GM12878 (cell line): ENCODE results near the gene ZNF225. TPM values are rescaled to one million over a fixed set of nuclear protein-coding genes. Genes with fewer than 3 reads are reported as not detected.

Experiments used
- ATAC-seq: fragments of 200-7000 bp; cut with Tn5 transposase; 3 replicates; pipeline ENCODE4 v1.9.1; 2020; ENCODE audit warnings: mild to moderate bottlenecking, moderate library complexity
- BruUV-seq: library from RNA; stranded (reverse); fragments of 400-500 nt; replicated peaks from 2 replicates; lab custom pipeline; 2021; lab: Mats Ljungman, UMichigan
- CTCF ChIA-PET: fragments of 300-600 bp; sonication (Branson Sonifier 250); formaldehyde crosslinking; extraction: SDS; loops from one replicate; lab custom pipeline; 2021; ENCODE audit warnings: inconsistent platforms; lab: Yijun Ruan, JAX
- POLR2A ChIA-PET: fragments of 350-600 bp; formaldehyde crosslinking; extraction: SDS; loops from one replicate; lab custom pipeline; 2021; ENCODE audit warnings: inconsistent platforms; lab: Charles Lee
- RAD21 ChIA-PET: fragments of 300-600 bp; sonication (Branson Sonifier 250); formaldehyde crosslinking; loops from one replicate; lab custom pipeline; 2023; ENCODE audit warnings: antibody characterized with exemption; ENCODE audit not compliant: unreplicated experiment; lab: Charles Lee
- SMC1A ChIA-PET: fragments of 300-600 bp; sonication (Branson Sonifier 250); formaldehyde crosslinking; loops from one replicate; lab custom pipeline; 2023; ENCODE audit not compliant: unreplicated experiment, uncharacterized antibody; lab: Charles Lee
- DNase-seq: peaks from one replicate; pipeline ENCODE4 v3.0.0-alpha.2; 2011; ENCODE audit warnings: low read depth, low spot score
- FAIRE-seq: peaks from 3 replicates; lab custom pipeline; 2011; peaks lifted over from hg19 to GRCh38; lab: Jason Lieb, UNC
- H2AFZ ChIP-seq: 2 replicates; pipeline ENCODE4 v1.6.0; 2011; ENCODE audit warnings: low read depth, low read length, control low read depth; ENCODE audit not compliant: control insufficient read depth
- H3K27ac ChIP-seq: 2 replicates; pipeline ENCODE4 v1.5.1; 2011; ENCODE audit warnings: control low read depth; ENCODE audit not compliant: control insufficient read depth, insufficient read depth
- H3K27me3 ChIP-seq, 2 experiments: replicated peaks in 1 of 2; 2 replicates each; pipeline versions ENCODE4 v1.6.0 to v1.6.1; 2011; ENCODE audit warnings: low read length in 1 of 2; ENCODE audit not compliant: control insufficient read depth in 2 of 2, insufficient read depth in 2 of 2
- H3K36me3 ChIP-seq, 2 experiments: 2 replicates each; pipeline ENCODE4 v1.5.1; 2011; ENCODE audit warnings: low read length in 1 of 2; ENCODE audit not compliant: control insufficient read depth in 2 of 2, insufficient read depth in 2 of 2
- H3K4me1 ChIP-seq: 2 replicates; pipeline ENCODE4 v1.6.1; 2011; ENCODE audit warnings: mild to moderate bottlenecking, low read length, moderate library complexity, mixed read lengths; ENCODE audit not compliant: control insufficient read depth, insufficient read depth
- H3K4me2 ChIP-seq: 2 replicates; pipeline ENCODE4 v1.6.0; 2011; ENCODE audit warnings: control low read depth; ENCODE audit not compliant: control insufficient read depth, insufficient read depth
- H3K4me3 ChIP-seq: fragments of 200-600 bp; sonication (generic); 2 replicates; pipeline ENCODE4 v1.5.1; 2016
- H3K79me2 ChIP-seq: 2 replicates; pipeline ENCODE4 v1.6.0; 2011; ENCODE audit warnings: low read length; ENCODE audit not compliant: control insufficient read depth, insufficient read depth
- H3K9ac ChIP-seq: 2 replicates; pipeline ENCODE4 v1.8.0; 2011; ENCODE audit warnings: low read length, control low read depth, mixed read lengths; ENCODE audit not compliant: control insufficient read depth, insufficient read depth
- H3K9me3 ChIP-seq: replicated peaks from 3 replicates; pipeline ENCODE4 v1.5.1; 2011; ENCODE audit warnings: mild to moderate bottlenecking, low read length; ENCODE audit not compliant: control insufficient read depth, insufficient read depth
- H4K20me1 ChIP-seq: 2 replicates; pipeline ENCODE4 v1.6.0; 2011; ENCODE audit not compliant: control insufficient read depth, insufficient read depth
- BACH1 ChIP-seq: fragments of 450-650 bp; IDR thresholded peaks from 2 replicates; pipeline ENCODE4 v1.6.1; 2017; ENCODE audit warnings: mild to moderate bottlenecking, borderline replicate concordance
- CBFB ChIP-seq: IDR thresholded peaks from 2 replicates; pipeline ENCODE4 v1.6.1; 2016; ENCODE audit warnings: antibody characterized with exemption, low read depth
- CREM ChIP-seq: IDR thresholded peaks from 2 replicates; pipeline ENCODE4 v1.6.1; 2014; ENCODE audit warnings: antibody characterized with exemption, low read depth
- GATAD2B ChIP-seq: fragments of 450-650 bp; conservative IDR thresholded peaks from 2 replicates; pipeline ENCODE4 v1.6.1; 2017; ENCODE audit warnings: low read depth, mild to moderate bottlenecking, moderate library complexity
- HCFC1 ChIP-seq: fragments of 150-350 bp; IDR thresholded peaks from 2 replicates; pipeline ENCODE4 v1.6.1; 2014; ENCODE audit warnings: low read length
- IKZF2 ChIP-seq, 2 experiments: fragments of 450-650 bp; IDR thresholded peaks; 2 replicates each; pipeline ENCODE4 v1.6.1; 2017; ENCODE audit warnings: mild to moderate bottlenecking in 2 of 2, moderate library complexity in 2 of 2
- MEF2A ChIP-seq: IDR thresholded peaks from 2 replicates; pipeline ENCODE4 v1.6.1; 2011; ENCODE audit warnings: low read depth, mild to moderate bottlenecking, low read length, moderate library complexity; ENCODE audit not compliant: insufficient read depth
- MYC ChIP-seq: IDR thresholded peaks from 2 replicates; pipeline ENCODE4 v1.6.1; 2011; ENCODE audit warnings: mild to moderate bottlenecking, low read length, moderate library complexity, inconsistent platforms; ENCODE audit not compliant: insufficient read depth, insufficient replicate concordance, insufficient read length, severe bottlenecking
- RUNX3 ChIP-seq: IDR thresholded peaks from 2 replicates; pipeline ENCODE4 v1.6.1; 2012; ENCODE audit warnings: low read length, inconsistent platforms
- SP1 ChIP-seq: IDR thresholded peaks from one replicate; pipeline ENCODE4 v1.6.1; 2011; ENCODE audit warnings: low read depth, low read length
- SUZ12 ChIP-seq: fragments of 200-600 bp; sonication (generic); IDR thresholded peaks from one replicate; pipeline ENCODE4 v1.6.1; 2018; ENCODE audit warnings: antibody characterized with exemption, mild to moderate bottlenecking; ENCODE audit not compliant: unreplicated experiment
- WRNIP1 ChIP-seq: IDR thresholded peaks from 2 replicates; pipeline ENCODE4 v1.6.1; 2011; ENCODE audit warnings: low read depth, low read length, improper control_type of control experiment, borderline replicate concordance
- YY1 ChIP-seq: IDR thresholded peaks from 2 replicates; pipeline ENCODE4 v1.6.1; 2011; ENCODE audit warnings: low read depth, mild to moderate bottlenecking, low read length
- ZBTB11 ChIP-seq: fragments of 450-650 bp; formaldehyde crosslinking; IDR thresholded peaks from 2 replicates; pipeline ENCODE4 v1.5.0; 2022; ENCODE audit warnings: mild to moderate bottlenecking, missing genetic modification characterization
- ZZZ3 ChIP-seq: IDR thresholded peaks from 2 replicates; pipeline ENCODE4 v1.6.1; 2011; ENCODE audit warnings: low read depth; ENCODE audit not compliant: control insufficient read depth, insufficient read length
- WGBS: methylation state at CpG from one replicate; pipeline ENCODE4 v1.1.6; 2016; ENCODE audit warnings: low lambda C conversion rate; ENCODE audit not compliant: insufficient replicate concordance, insufficient coverage; ENCODE audit errors: missing lambda C conversion rate; 5-methylcytosine and 5-hydroxymethylcytosine counted together
- in situ Hi-C: fragments of 300-500 bp; cut with MboI; formaldehyde crosslinking; loops from 9 replicates; pipeline ENCODE4 v1.14.3; 2018; ENCODE audit warnings: mixed read lengths
- intact Hi-C: fragments of 100-400 bp; cut with micrococcal nuclease; formaldehyde crosslinking; loops from one replicate; pipeline ENCODE4 v1.14.2; 2022; ENCODE audit not compliant: unreplicated experiment
- polyA plus RNA-seq, 11 experiments: library from polyadenylated mRNA; depleted of rRNA in 4 of 11; unstranded in 6 of 11; stranded (reverse) in 5 of 11; fragments of >200 nt; fragmentation: Nextera tagmentation in 4 of 11; fragmentation: Illumina TruSeq in 1 of 11; extraction: Ambion mirVana in 4 of 11; extraction: Trizol in 1 of 11; gene quantifications; 1 replicate in 1 of 11; 2 replicates in 10 of 11; pipeline versions ENCODE4 v1.2.1 to v1.2.3, GENCODE V29; 2011 to 2016; ENCODE audit warnings: inconsistent platforms in 2 of 11, missing spikeins in 2 of 11, low read depth in 1 of 11
- total RNA-seq, 4 experiments: library from RNA; depleted of rRNA in 3 of 4; stranded (reverse); fragments of >200 nt in 3 of 4; fragmentation: Illumina TruSeq in 1 of 4; extraction: Trizol in 1 of 4; gene quantifications; 2 replicates each; pipeline versions ENCODE4 v1.2.1 to v1.2.3, GENCODE V29; 2013 to 2021
- TF ChIP-seq, protein P1 (sequence below): IDR thresholded peaks from 2 replicates; pipeline ENCODE4 v1.6.1; 2011; ENCODE audit warnings: borderline replicate concordance, low read depth, mild to moderate bottlenecking, moderate library complexity, mixed read lengths, low read length; ENCODE audit not compliant: insufficient read depth; ENCODE audit errors: extremely low read length

Gene ZNF225
- total and polyA plus RNA-seq, 10 of the 15 experiments (the other 5 are each of a cell fraction or from before 2014, with no cell fraction given), result 1.3 to 4.4 (median 2.6) TPM

DNA sequence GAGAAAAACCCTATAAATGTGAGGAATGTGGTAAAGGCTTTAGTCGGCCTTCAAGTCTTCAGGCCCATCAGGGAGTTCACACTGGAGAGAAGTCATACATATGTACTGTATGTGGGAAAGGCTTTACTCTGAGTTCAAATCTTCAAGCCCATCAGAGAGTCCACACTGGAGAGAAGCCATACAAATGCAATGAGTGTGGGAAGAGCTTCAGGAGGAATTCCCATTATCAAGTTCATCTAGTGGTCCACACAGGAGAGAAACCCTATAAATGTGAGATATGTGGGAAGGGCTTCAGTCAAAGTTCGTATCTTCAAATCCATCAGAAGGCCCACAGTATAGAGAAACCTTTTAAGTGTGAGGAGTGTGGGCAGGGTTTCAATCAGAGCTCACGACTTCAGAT, 63.4 kb downstream of the ZNF225 start:
- TF ChIP-seq MYC (no peak), YY1 (no peak)
- no TSS peak for BruUV-seq
- peaks cover 7 to 39% of the 10 kb centered on the region in 2 experiments for H3K36me3 ChIP-seq
- FAIRE-seq, result no peak
- in situ Hi-C loops (no loop called here), intact Hi-C loops (no loop called here)
- POLR2A ChIA-PET, result no interaction called here
- no peaks in the 10 kb centered on the region for H3K79me2 ChIP-seq
- H4K20me1 ChIP-seq, result no peaks in the 10 kb centered on the region
- CTCF ChIA-PET, result interaction anchor here (1.0 kb wide), 1 partner anchor 12 kb away, joined by 3 read pairs; the partner anchor contains the start of gene ZNF226
- DNase-seq, result no peak
- 100% methylated on average over 3 of the region's 3 CpGs for WGBS
- RAD21 ChIA-PET, result no interaction called here
- SMC1A ChIA-PET, result no interaction called here
- H3K4me3 ChIP-seq, result no peak overlapping the region
- no peaks in the 10 kb centered on the region for H3K4me1 ChIP-seq
- H3K27me3 ChIP-seq, result no peaks in the 10 kb centered on the region
- H3K27ac ChIP-seq, result no peak overlapping the region
- no peak overlapping the region for H3K4me2 ChIP-seq
- no peak overlapping the region for H2AFZ ChIP-seq
- ATAC-seq, result no peak
- H3K9ac ChIP-seq, result no peak overlapping the region
- peaks cover 22% of the 10 kb centered on the region for H3K9me3 ChIP-seq

GRCh38 chr19:44180968-44181367, 67.8 kb downstream of the ZNF225 start:
- no peaks in the 10 kb centered on the region for H3K4me1 ChIP-seq
- RAD21 ChIA-PET, result interaction anchor here (1.0 kb wide), 1 partner anchor 39 kb away, joined by 4 read pairs; no protein-coding TSS in a partner anchor
- POLR2A ChIA-PET, result no interaction called here
- CTCF ChIA-PET, result interaction anchor here (1.3 kb wide), 1 partner anchor 11 kb away, joined by 3 read pairs; no protein-coding TSS in a partner anchor
- peaks cover 13% of the 10 kb centered on the region; the same call in 2 of the 3 replicates for H3K9me3 ChIP-seq
- BruUV-seq, result no TSS peak
- no peak overlapping the region for H3K4me3 ChIP-seq
- SMC1A ChIA-PET, result no interaction called here
- intact Hi-C loops, result no loop called here
- H3K4me2 ChIP-seq, result no peak overlapping the region
- ATAC-seq, result no peak
- H3K27me3 ChIP-seq, result no peaks in the 10 kb centered on the region
- no peak for DNase-seq
- FAIRE-seq, result no peak
- no peaks in the 10 kb centered on the region for H4K20me1 ChIP-seq
- H3K27ac ChIP-seq, result no peak overlapping the region
- H3K36me3 ChIP-seq, result peaks cover 4 to 11% of the 10 kb centered on the region in 2 experiments
- H3K9ac ChIP-seq, result no peak overlapping the region
- in situ Hi-C loops, result no loop called here
- H3K79me2 ChIP-seq, result no peaks in the 10 kb centered on the region
- no peak overlapping the region for H2AFZ ChIP-seq
- no peak for TF ChIP-seq SP1
- no peak for TF ChIP-seq MEF2A
- TF ChIP-seq HCFC1, result no peak
- TF ChIP-seq SUZ12, result no peak
- TF ChIP-seq WRNIP1, result no peak
- TF ChIP-seq IKZF2 (IDR thresholded peaks at IDR 0.05), result no peak
- no peak for TF ChIP-seq BACH1
- no peak for TF ChIP-seq CREM
- no peak for TF ChIP-seq RUNX3
- no peak for TF ChIP-seq ZBTB11 (CRISPR knock-in tag)
- TF ChIP-seq CBFB, result no peak
- TF ChIP-seq GATAD2B, result no peak
- TF ChIP-seq, protein P1, sequence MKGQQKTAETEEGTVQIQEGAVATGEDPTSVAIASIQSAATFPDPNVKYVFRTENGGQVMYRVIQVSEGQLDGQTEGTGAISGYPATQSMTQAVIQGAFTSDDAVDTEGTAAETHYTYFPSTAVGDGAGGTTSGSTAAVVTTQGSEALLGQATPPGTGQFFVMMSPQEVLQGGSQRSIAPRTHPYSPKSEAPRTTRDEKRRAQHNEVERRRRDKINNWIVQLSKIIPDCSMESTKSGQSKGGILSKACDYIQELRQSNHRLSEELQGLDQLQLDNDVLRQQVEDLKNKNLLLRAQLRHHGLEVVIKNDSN, result no peak
- no peak for TF ChIP-seq ZZZ3
